K562 (cell line): ENCODE results near the gene COP1. TPM values are rescaled to one million over a fixed set of nuclear protein-coding genes. Genes with fewer than 3 reads are reported as not detected.

Experiments
- ATAC-seq: fragments of 200-7000 bp; cut with Tn5 transposase; 3 replicates; pipeline ENCODE4 v1.9.1; 2020; ENCODE audit warnings: moderate library complexity
- BruUV-seq: library from RNA; stranded (reverse); fragments of 400-500 nt; replicated peaks from 2 replicates; lab custom pipeline; 2021; lab: Mats Ljungman, UMichigan
- CTCF ChIA-PET: fragments of 300-600 bp; formaldehyde crosslinking; extraction: SDS; loops from one replicate; lab custom pipeline; 2021; ENCODE audit warnings: low intra/inter-chr PET ratio; lab: Yijun Ruan, JAX
- POLR2A ChIA-PET: fragments of 300-600, 350-650 bp; sonication (Branson Sonifier 250); formaldehyde crosslinking; extraction: SDS; loops from one replicate; lab custom pipeline; 2021; ENCODE audit warnings: antibody characterized with exemption, inconsistent platforms; lab: Yijun Ruan, JAX
- DNase-seq, 4 experiments: peaks; one replicate each; pipeline versions ENCODE4 v3.0.0 to v3.0.0-alpha.2; 2011 to 2018; ENCODE audit warnings: low spot score in 3 of 4, mixed read lengths in 3 of 4; ENCODE audit errors: extremely low read depth in 1 of 4
- FAIRE-seq: peaks from 2 replicates; lab custom pipeline; 2011; peaks lifted over from hg19 to GRCh38; lab: Jason Lieb, UNC
- H2AFZ ChIP-seq: 2 replicates; pipeline ENCODE4 v1.6.0; 2011; ENCODE audit warnings: low read depth, low read length, control low read depth, inconsistent platforms
- H3K27ac ChIP-seq: fragments of 200-600 bp; 3 replicates; pipeline ENCODE4 v1.8.0; 2011; ENCODE audit warnings: low read depth, mild to moderate bottlenecking, control low read depth, inconsistent platforms, low read length, moderate library complexity, mixed read lengths; ENCODE audit errors: extremely low read depth
- H3K27me3 ChIP-seq, 2 experiments: fragments of 300-600 bp in 1 of 2; 2 replicates in 1 of 2; 3 replicates in 1 of 2; pipeline versions ENCODE4 v1.6.0 to v1.8.0; 2011; ENCODE audit warnings: inconsistent platforms in 2 of 2, low read length in 2 of 2, mild to moderate bottlenecking in 1 of 2, mixed read lengths in 1 of 2, moderate library complexity in 1 of 2; ENCODE audit not compliant: control insufficient read depth in 2 of 2, insufficient read depth in 2 of 2
- H3K36me3 ChIP-seq: fragments of 300-600 bp; 3 replicates; pipeline ENCODE4 v1.8.0; 2011; ENCODE audit warnings: mild to moderate bottlenecking, low read length, inconsistent platforms; ENCODE audit not compliant: control insufficient read depth, insufficient read depth
- H3K4me1 ChIP-seq, 2 experiments: fragments of 200-600 bp in 1 of 2; replicated peaks in 1 of 2; 2 replicates in 1 of 2; 3 replicates in 1 of 2; pipeline versions ENCODE4 v1.5.1 to v1.8.0; 2011; ENCODE audit warnings: inconsistent platforms in 2 of 2, low read length in 2 of 2, mild to moderate bottlenecking in 1 of 2, mixed read lengths in 1 of 2, moderate library complexity in 1 of 2; ENCODE audit not compliant: control insufficient read depth in 2 of 2, insufficient read depth in 2 of 2
- H3K4me2 ChIP-seq: 2 replicates; pipeline ENCODE4 v1.6.1; 2011; ENCODE audit warnings: low read length, control low read depth, inconsistent platforms, mixed read lengths; ENCODE audit not compliant: insufficient read depth
- H3K4me3 ChIP-seq: fragments of 200-600 bp; sonication (generic), shearing (Covaris generic); 2 replicates; pipeline ENCODE4 v1.5.1; 2016; ENCODE audit warnings: control low read depth, inconsistent platforms
- H3K79me2 ChIP-seq: fragments of 200-600 bp; 3 replicates; pipeline ENCODE4 v1.8.0; 2011; ENCODE audit warnings: low read length, inconsistent platforms; ENCODE audit not compliant: control insufficient read depth, insufficient read depth
- H3K9ac ChIP-seq, 2 experiments: 2 replicates each; pipeline versions ENCODE4 v1.6.0 to v1.6.1; 2011; ENCODE audit warnings: low read depth in 2 of 2, low read length in 2 of 2, control low read depth in 1 of 2, inconsistent platforms in 1 of 2, mild to moderate bottlenecking in 1 of 2, mixed read lengths in 1 of 2; ENCODE audit not compliant: insufficient read depth in 1 of 2
- H3K9me1 ChIP-seq: one replicate; pipeline ENCODE4 v1.6.0; 2011; ENCODE audit warnings: inconsistent platforms, mild to moderate bottlenecking, low read length, moderate library complexity; ENCODE audit not compliant: control insufficient read depth, insufficient read depth
- H3K9me3 ChIP-seq: replicated peaks from 2 replicates; pipeline ENCODE4 v1.5.1; 2011; ENCODE audit warnings: low read depth, low read length, inconsistent platforms; ENCODE audit not compliant: control insufficient read depth, insufficient read depth
- H4K20me1 ChIP-seq: replicated peaks from 2 replicates; pipeline ENCODE4 v1.6.1; 2011; ENCODE audit warnings: low read length, inconsistent platforms, mixed read lengths; ENCODE audit not compliant: control insufficient read depth, insufficient read depth
- ERF ChIP-seq: fragments of 450-650 bp; formaldehyde crosslinking; IDR thresholded peaks from 2 replicates; pipeline ENCODE4 v1.4.0; 2020; ENCODE audit warnings: mild to moderate bottlenecking, mixed read lengths
- FOSL1 ChIP-seq: fragments of 200-800 bp; sonication (Bioruptor generic); conservative IDR thresholded peaks from 2 replicates; pipeline ENCODE4 v1.6.1; 2016; ENCODE audit warnings: missing genetic modification characterization, missing compliant biosample characterization
- HDAC1 ChIP-seq, 2 experiments: fragments of 450-650 bp; IDR thresholded peaks; 2 replicates each; pipeline ENCODE4 v1.6.1; 2016 to 2017; ENCODE audit warnings: inconsistent platforms in 1 of 2, mild to moderate bottlenecking in 1 of 2, moderate library complexity in 1 of 2
- RFX1 ChIP-seq: fragments of 450-650 bp; IDR thresholded peaks from 2 replicates; pipeline ENCODE4 v1.6.1; 2016; ENCODE audit warnings: mild to moderate bottlenecking, moderate library complexity
- WGBS: fragments of 100-300 bp; shearing (Covaris generic); methylation state at CpG from one replicate; pipeline ENCODE4 v1.1.6; 2016; ENCODE audit warnings: low coverage, mixed read lengths; ENCODE audit not compliant: insufficient coverage; ENCODE audit errors: missing lambda C conversion rate; 5-methylcytosine and 5-hydroxymethylcytosine counted together
- in situ Hi-C: fragments of 300-500 bp; cut with MboI; formaldehyde crosslinking; loops from 4 replicates; pipeline ENCODE4 v1.15.0; 2018; ENCODE audit warnings: inconsistent platforms, mixed read lengths
- intact Hi-C: fragments of 100-400 bp; cut with micrococcal nuclease; formaldehyde crosslinking; loops from 2 replicates; pipeline ENCODE4 v1.14.2; 2022
- polyA plus RNA-seq, 8 experiments: library from polyadenylated mRNA; depleted of rRNA in 4 of 8; stranded (reverse) in 5 of 8; unstranded in 3 of 8; fragments of >200 nt; fragmentation: Nextera tagmentation in 2 of 8; fragmentation: Illumina TruSeq in 1 of 8; extraction: Ambion mirVana in 2 of 8; extraction: Trizol in 1 of 8; gene quantifications; 2 replicates each; pipeline versions ENCODE4 v1.2.1 to v1.2.3, GENCODE V29; 2011 to 2014; ENCODE audit warnings: inconsistent platforms in 1 of 8, missing spikeins in 1 of 8
- total RNA-seq, 7 experiments: library from RNA; depleted of rRNA in 6 of 7; stranded (reverse); fragments of >200 nt in 6 of 7; fragmentation: Illumina TruSeq in 2 of 7; extraction: Trizol in 2 of 7; gene quantifications; 2 replicates each; pipeline versions ENCODE4 v1.2.1 to v1.2.3, GENCODE V29; 2011 to 2021; ENCODE audit warnings: low replicate concordance in 1 of 7
- TF ChIP-seq, protein P1 (sequence below): fragments of 450-650 bp; IDR thresholded peaks from 2 replicates; pipeline ENCODE4 v1.6.1; 2018; ENCODE audit not compliant: partially characterized antibody
- TF ChIP-seq, protein P2 (sequence below): sonication (generic); formaldehyde crosslinking; IDR thresholded peaks from 2 replicates; pipeline ENCODE4 v1.8.0; 2023; ENCODE audit warnings: missing genetic modification reagents, mild to moderate bottlenecking, borderline replicate concordance

The COP1 gene
- total and polyA plus RNA-seq, 9 of the 15 experiments (the other 6 are each of a cell fraction or from before 2014, with no cell fraction given), result 25.8 to 77.7 (median 58.6) TPM

DNA sequence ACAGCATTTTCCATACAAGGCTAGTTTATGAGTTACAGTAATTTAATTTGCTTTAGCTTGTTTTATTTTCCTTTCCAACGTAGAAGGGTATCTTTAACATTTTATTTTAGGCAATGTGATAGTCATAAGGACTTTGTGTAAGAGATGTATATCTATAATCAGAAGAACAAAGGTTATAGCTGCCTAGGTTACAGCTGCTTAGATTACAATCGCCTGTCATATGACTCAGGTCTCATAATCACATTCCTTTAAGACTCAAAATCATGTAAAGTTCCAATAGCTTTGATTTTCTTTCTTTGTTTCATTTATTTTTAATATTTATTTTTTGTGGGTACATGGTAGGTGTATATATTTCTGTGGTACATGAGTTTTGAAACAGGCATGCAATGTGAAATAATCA, 37.8 kb upstream of the COP1 start:
- Histone ChIP-seq H3K4me3 (no peak overlapping the region), H3K9ac (no peak overlapping the region), H3K9me1 (no peaks in the 10 kb centered on the region), H3K4me2 (no peak overlapping the region), H4K20me1 (no peaks in the 10 kb centered on the region), H3K27me3 (no peaks in the 10 kb centered on the region), H3K36me3 (no peaks in the 10 kb centered on the region), H3K4me1 (no peaks in the 10 kb centered on the region; a peak in 1 of 5 replicates), H2AFZ (no peak overlapping the region), H3K79me2 (no peaks in the 10 kb centered on the region), H3K27ac (no peak overlapping the region), H3K9me3 (no peaks in the 10 kb centered on the region)
- ChIA-PET POLR2A (interaction anchor here (1.8 kb wide), 1 partner anchor 9 kb away, joined by 4 read pairs; no protein-coding TSS in a partner anchor), CTCF (no interaction called here)
- intact Hi-C loops (no loop called here), in situ Hi-C loops (no loop called here)
- FAIRE-seq (no peak), ATAC-seq (no peak), DNase-seq (no peak)
- TF ChIP-seq RFX1, result 0 out of 2 replicates have a peak, but pooled peaks have one; percentile 8
- TF ChIP-seq FOSL1 (tag), result peak; percentile 42
- no peak for TF ChIP-seq ERF (CRISPR knock-in tag)
- WGBS, result 0% methylated on average over 2 of the region's 2 CpGs
- no TSS peak for BruUV-seq

DNA sequence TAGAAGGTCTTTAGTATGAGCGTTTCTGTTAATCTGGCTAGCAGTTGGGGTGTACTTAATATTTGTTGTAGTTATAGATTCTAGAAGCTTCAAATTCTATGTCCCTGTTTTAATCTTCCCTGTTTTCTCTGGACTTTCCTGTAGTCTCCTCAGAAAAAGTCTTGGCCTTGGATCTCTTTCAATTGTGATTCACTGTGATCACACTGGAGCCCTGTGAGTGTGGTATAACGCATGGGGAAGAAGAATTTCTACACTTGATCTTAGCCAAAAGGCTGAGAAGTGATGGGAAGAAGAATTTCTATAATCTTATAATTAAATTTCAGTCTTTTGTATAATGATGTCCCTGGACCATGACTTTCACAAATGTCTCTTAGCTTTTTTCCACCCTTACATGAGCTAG, 36.7 kb upstream of the COP1 start:
- no TSS peak for BruUV-seq
- no peaks in the 10 kb centered on the region for H3K9me1 ChIP-seq
- no peak overlapping the region for H3K4me2 ChIP-seq
- CTCF ChIA-PET, result no interaction called here
- FAIRE-seq (no peak), DNase-seq (no peak), ATAC-seq (no peak)
- in situ Hi-C loops (no loop called here), intact Hi-C loops (no loop called here)
- H3K27me3 ChIP-seq, result no peaks in the 10 kb centered on the region
- POLR2A ChIA-PET, result interaction anchor here (0.8 to 1.8 kb wide), 2 partner anchors 10 to 15 kb away, joined by 3 to 4 read pairs; no protein-coding TSS in a partner anchor
- H3K9ac ChIP-seq, result no peak overlapping the region
- H3K4me1 ChIP-seq, result no peaks in the 10 kb centered on the region; a peak in 1 of 5 replicates
- no peaks in the 10 kb centered on the region for H3K79me2 ChIP-seq
- no peaks in the 10 kb centered on the region for H3K9me3 ChIP-seq
- no peak overlapping the region for H3K27ac ChIP-seq
- no peak overlapping the region for H3K4me3 ChIP-seq
- no peak overlapping the region for H2AFZ ChIP-seq
- WGBS, result 3% methylated on average over 2 of the region's 2 CpGs
- H4K20me1 ChIP-seq, result no peaks in the 10 kb centered on the region
- H3K36me3 ChIP-seq, result no peaks in the 10 kb centered on the region
- TF ChIP-seq HDAC1 (IDR thresholded peaks at IDR 0.05), result no peak
- TF ChIP-seq, protein P1, sequence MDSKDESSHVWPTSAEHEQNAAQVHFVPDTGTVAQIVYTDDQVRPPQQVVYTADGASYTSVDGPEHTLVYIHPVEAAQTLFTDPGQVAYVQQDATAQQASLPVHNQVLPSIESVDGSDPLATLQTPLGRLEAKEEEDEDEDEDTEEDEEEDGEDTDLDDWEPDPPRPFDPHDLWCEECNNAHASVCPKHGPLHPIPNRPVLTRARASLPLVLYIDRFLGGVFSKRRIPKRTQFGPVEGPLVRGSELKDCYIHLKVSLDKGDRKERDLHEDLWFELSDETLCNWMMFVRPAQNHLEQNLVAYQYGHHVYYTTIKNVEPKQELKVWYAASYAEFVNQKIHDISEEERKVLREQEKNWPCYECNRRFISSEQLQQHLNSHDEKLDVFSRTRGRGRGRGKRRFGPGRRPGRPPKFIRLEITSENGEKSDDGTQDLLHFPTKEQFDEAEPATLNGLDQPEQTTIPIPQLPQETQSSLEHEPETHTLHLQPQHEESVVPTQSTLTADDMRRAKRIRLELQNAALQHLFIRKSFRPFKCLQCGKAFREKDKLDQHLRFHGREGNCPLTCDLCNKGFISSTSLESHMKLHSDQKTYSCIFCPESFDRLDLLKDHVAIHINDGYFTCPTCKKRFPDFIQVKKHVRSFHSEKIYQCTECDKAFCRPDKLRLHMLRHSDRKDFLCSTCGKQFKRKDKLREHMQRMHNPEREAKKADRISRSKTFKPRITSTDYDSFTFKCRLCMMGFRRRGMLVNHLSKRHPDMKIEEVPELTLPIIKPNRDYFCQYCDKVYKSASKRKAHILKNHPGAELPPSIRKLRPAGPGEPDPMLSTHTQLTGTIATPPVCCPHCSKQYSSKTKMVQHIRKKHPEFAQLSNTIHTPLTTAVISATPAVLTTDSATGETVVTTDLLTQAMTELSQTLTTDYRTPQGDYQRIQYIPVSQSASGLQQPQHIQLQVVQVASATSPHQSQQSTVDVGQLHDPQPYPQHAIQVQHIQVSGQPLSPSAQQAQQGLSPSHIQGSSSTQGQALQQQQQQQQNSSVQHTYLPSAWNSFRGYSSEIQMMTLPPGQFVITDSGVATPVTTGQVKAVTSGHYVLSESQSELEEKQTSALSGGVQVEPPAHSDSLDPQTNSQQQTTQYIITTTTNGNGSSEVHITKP, result no peak
- TF ChIP-seq, protein P2, sequence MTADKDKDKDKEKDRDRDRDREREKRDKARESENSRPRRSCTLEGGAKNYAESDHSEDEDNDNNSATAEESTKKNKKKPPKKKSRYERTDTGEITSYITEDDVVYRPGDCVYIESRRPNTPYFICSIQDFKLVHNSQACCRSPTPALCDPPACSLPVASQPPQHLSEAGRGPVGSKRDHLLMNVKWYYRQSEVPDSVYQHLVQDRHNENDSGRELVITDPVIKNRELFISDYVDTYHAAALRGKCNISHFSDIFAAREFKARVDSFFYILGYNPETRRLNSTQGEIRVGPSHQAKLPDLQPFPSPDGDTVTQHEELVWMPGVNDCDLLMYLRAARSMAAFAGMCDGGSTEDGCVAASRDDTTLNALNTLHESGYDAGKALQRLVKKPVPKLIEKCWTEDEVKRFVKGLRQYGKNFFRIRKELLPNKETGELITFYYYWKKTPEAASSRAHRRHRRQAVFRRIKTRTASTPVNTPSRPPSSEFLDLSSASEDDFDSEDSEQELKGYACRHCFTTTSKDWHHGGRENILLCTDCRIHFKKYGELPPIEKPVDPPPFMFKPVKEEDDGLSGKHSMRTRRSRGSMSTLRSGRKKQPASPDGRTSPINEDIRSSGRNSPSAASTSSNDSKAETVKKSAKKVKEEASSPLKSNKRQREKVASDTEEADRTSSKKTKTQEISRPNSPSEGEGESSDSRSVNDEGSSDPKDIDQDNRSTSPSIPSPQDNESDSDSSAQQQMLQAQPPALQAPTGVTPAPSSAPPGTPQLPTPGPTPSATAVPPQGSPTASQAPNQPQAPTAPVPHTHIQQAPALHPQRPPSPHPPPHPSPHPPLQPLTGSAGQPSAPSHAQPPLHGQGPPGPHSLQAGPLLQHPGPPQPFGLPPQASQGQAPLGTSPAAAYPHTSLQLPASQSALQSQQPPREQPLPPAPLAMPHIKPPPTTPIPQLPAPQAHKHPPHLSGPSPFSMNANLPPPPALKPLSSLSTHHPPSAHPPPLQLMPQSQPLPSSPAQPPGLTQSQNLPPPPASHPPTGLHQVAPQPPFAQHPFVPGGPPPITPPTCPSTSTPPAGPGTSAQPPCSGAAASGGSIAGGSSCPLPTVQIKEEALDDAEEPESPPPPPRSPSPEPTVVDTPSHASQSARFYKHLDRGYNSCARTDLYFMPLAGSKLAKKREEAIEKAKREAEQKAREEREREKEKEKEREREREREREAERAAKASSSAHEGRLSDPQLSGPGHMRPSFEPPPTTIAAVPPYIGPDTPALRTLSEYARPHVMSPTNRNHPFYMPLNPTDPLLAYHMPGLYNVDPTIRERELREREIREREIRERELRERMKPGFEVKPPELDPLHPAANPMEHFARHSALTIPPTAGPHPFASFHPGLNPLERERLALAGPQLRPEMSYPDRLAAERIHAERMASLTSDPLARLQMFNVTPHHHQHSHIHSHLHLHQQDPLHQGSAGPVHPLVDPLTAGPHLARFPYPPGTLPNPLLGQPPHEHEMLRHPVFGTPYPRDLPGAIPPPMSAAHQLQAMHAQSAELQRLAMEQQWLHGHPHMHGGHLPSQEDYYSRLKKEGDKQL, result no peak
